ENCODE measurements around the gene RSPH3. TPM values are rescaled to one million over a fixed set of nuclear protein-coding genes. Genes with fewer than 3 reads are reported as not detected.
"Not testable (repeated sequence)": the region's sequence is repeated elsewhere in the genome, so short reads cannot be mapped to it uniquely, and the experiment has no call there.

RSPH3 gene
- total and polyA plus RNA-seq, 4 donors, result 4.4 to 16.8 (median 9.7) TPM

DNA sequence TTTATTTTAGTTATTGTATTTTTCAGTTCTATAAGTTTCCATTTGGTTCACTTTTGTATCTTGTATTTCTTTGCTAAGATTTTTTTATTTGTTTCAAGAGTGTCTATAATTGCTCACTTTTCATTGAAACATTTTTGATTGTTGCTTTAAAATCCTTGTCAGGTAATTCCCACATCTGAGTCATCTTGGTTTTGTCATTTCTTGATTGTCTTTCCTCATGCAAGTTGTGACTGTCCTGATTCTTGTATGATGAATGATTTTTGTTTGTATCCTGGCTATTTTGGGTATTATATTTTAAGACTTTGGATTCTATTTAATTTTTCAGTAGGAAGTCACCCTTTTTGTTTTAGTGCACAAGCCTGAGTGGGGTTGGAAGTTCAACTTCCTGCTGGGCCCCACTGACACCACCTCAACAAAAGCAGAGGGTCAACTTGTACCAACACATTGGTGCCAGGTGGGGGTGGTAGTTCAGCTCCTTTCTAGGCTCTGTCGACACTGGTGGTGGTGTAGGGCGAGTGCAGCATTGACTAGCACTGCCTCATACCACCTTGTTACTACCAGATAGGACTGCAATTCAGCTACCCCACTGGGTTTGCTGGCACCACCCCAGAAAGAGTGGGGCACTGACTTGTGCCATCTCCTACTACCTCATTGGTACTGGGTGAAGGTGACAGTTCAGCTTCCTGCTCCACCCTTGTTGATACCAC, 8.8 kb downstream of the RSPH3 start:
- Histone ChIP-seq H3K4me1 (ENCODE audit: control insufficient read depth in 5 of 5, insufficient read depth in 5 of 5, low read length in 5 of 5) (no peaks in the 10 kb centered on the region), H3K36me3 (ENCODE audit: control insufficient read depth in 4 of 4, insufficient read depth in 4 of 4, low read length in 4 of 4) (peaks cover 0 to 8% (median 2%) of the 10 kb centered on the region in 4 donors), H3K9ac (ENCODE audit: insufficient read depth in 1 of 2, low read length in 2 of 2) (no peak overlapping the region), H3K27ac (ENCODE audit: low read depth in 1 of 2, low read length in 1 of 2) (no peak overlapping the region), H3K27me3 (ENCODE audit: control insufficient read depth in 3 of 3, insufficient read depth in 3 of 3, low read length in 2 of 3) (no peaks in the 10 kb centered on the region), H3K9me3 (ENCODE audit: control insufficient read depth in 4 of 4, insufficient read depth in 3 of 4, low read length in 3 of 4) (peaks cover 0 to 4% (median 0%) of the 10 kb centered on the region in 4 donors), H3K4me3 (no peak overlapping the region)
- TF ChIP-seq, protein P1, sequence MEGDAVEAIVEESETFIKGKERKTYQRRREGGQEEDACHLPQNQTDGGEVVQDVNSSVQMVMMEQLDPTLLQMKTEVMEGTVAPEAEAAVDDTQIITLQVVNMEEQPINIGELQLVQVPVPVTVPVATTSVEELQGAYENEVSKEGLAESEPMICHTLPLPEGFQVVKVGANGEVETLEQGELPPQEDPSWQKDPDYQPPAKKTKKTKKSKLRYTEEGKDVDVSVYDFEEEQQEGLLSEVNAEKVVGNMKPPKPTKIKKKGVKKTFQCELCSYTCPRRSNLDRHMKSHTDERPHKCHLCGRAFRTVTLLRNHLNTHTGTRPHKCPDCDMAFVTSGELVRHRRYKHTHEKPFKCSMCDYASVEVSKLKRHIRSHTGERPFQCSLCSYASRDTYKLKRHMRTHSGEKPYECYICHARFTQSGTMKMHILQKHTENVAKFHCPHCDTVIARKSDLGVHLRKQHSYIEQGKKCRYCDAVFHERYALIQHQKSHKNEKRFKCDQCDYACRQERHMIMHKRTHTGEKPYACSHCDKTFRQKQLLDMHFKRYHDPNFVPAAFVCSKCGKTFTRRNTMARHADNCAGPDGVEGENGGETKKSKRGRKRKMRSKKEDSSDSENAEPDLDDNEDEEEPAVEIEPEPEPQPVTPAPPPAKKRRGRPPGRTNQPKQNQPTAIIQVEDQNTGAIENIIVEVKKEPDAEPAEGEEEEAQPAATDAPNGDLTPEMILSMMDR (IDR thresholded peaks at IDR 0.05; ENCODE audit: control extremely low read depth, extremely low read depth), result no peak
- WGBS, 2 donors, result 93 to 96% methylated on average over 2 of the region's 2 CpGs
- DNase-seq (no peak), ATAC-seq (ENCODE audit: insufficient read depth, low FRiP score) (no peak)

DNA sequence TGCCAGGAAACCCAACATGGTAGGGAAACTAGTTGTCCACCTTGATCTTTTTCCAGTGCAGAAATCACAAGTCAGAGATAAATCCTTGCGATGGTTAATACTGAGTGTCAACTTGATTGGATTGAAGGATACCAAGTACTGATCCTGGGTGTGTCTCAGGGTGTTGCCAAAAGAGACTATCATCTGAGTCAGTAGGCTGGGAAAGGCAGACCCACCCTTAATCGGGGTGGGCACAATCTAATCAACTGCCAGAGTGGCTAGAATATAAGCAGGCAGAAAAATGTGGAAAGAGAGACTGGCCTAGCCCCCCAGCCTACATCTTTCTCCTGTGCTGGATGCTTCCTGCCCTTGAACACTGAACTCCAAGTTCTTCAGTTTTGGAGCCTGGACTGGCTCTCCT, 10.3 kb downstream of the RSPH3 start:
- not testable (repeated sequence) for DNase-seq; H3K27me3 ChIP-seq (ENCODE audit: control insufficient read depth in 3 of 3, insufficient read depth in 3 of 3, low read length in 2 of 3); H3K4me1 ChIP-seq (ENCODE audit: control insufficient read depth in 5 of 5, insufficient read depth in 5 of 5, low read length in 5 of 5); H3K36me3 ChIP-seq (ENCODE audit: control insufficient read depth in 4 of 4, insufficient read depth in 4 of 4, low read length in 4 of 4); H3K9ac ChIP-seq (ENCODE audit: insufficient read depth in 1 of 2, low read length in 2 of 2); H3K9me3 ChIP-seq (ENCODE audit: control insufficient read depth in 4 of 4, insufficient read depth in 3 of 4, low read length in 3 of 4); H3K4me3 ChIP-seq; H3K27ac ChIP-seq (ENCODE audit: low read depth in 1 of 2, low read length in 1 of 2); ATAC-seq (ENCODE audit: insufficient read depth, low FRiP score)
- 98 to 100% methylated on average over 2 of the region's 2 CpGs for WGBS, 2 donors

DNA sequence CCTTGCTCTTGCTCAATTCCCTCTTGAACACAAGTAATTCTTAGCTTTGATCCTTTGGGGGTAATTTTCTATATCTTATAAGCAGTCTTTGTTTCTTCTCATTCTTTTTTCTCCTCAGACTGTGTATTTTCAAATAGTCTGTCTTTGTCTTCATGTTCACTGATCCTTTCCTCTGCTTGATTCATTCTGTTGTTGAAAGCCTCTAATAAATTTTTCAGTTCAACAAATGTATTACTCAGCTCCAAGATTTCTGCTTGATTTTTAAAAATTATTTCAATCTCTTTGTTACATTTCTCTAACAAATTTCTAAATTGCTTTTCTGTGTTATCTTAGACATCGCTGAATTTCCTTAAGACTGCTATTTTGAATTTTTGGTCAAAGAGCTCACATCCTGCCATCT, 11.5 kb downstream of the RSPH3 start:
- Histone ChIP-seq H3K27ac (ENCODE audit: low read depth in 1 of 2, low read length in 1 of 2) (no peak overlapping the region), H3K4me3 (no peak overlapping the region), H3K27me3 (ENCODE audit: control insufficient read depth in 3 of 3, insufficient read depth in 3 of 3, low read length in 2 of 3) (no peaks in the 10 kb centered on the region), H3K4me1 (ENCODE audit: control insufficient read depth in 5 of 5, insufficient read depth in 5 of 5, low read length in 5 of 5) (no peaks in the 10 kb centered on the region), H3K9me3 (ENCODE audit: control insufficient read depth in 4 of 4, insufficient read depth in 3 of 4, low read length in 3 of 4) (peaks cover 0 to 4% (median 0%) of the 10 kb centered on the region in 4 donors), H3K9ac (ENCODE audit: insufficient read depth in 1 of 2, low read length in 2 of 2) (no peak overlapping the region), H3K36me3 (ENCODE audit: control insufficient read depth in 4 of 4, insufficient read depth in 4 of 4, low read length in 4 of 4) (peaks cover 0 to 5% (median 2%) of the 10 kb centered on the region in 4 donors)
- 96 to 98% methylated on average over 1 of the region's 1 CpG for WGBS, 2 donors
- DNase-seq (no peak), ATAC-seq (ENCODE audit: insufficient read depth, low FRiP score) (no peak)
- TF ChIP-seq, protein P1 (IDR thresholded peaks at IDR 0.05; ENCODE audit: control extremely low read depth, extremely low read depth), result no peak

DNA sequence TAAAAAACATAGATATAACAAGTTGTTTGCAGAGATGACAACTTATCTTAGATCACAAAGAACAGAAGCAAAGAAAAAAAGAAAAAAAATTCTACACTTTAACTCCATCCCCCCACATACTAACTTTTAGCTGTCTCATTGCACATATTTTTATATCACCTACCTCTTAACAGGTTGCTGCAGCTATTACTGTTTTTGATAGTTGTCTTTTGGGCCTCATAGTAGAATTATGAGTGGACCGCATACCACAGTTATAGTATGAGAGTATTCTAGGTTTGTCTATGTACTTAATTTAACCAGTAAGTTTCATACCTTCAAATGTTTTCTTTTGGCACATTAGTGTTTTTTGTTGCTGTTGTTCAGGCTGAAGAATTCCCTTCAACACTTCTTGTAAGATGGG, 12.3 kb downstream of the RSPH3 start:
- H3K9ac ChIP-seq (ENCODE audit: insufficient read depth in 1 of 2, low read length in 2 of 2), result no peak overlapping the region
- H3K27ac ChIP-seq (ENCODE audit: low read depth in 1 of 2, low read length in 1 of 2), result no peak overlapping the region
- H3K4me1 ChIP-seq (ENCODE audit: control insufficient read depth in 5 of 5, insufficient read depth in 5 of 5, low read length in 5 of 5), result no peaks in the 10 kb centered on the region
- ATAC-seq (ENCODE audit: insufficient read depth, low FRiP score) (no peak), DNase-seq (no peak)
- H3K4me3 ChIP-seq, result no peak overlapping the region
- peaks cover 0 to 4% (median 0%) of the 10 kb centered on the region in 4 donors for H3K9me3 ChIP-seq (ENCODE audit: control insufficient read depth in 4 of 4, insufficient read depth in 3 of 4, low read length in 3 of 4)
- H3K36me3 ChIP-seq (ENCODE audit: control insufficient read depth in 4 of 4, insufficient read depth in 4 of 4, low read length in 4 of 4), result peaks cover 0 to 5% (median 2%) of the 10 kb centered on the region in 4 donors
- 85 to 93% methylated on average over 1 of the region's 1 CpG for WGBS, 2 donors
- no peaks in the 10 kb centered on the region for H3K27me3 ChIP-seq (ENCODE audit: control insufficient read depth in 3 of 3, insufficient read depth in 3 of 3, low read length in 2 of 3)
- TF ChIP-seq, protein P1 (IDR thresholded peaks at IDR 0.05; ENCODE audit: control extremely low read depth, extremely low read depth), result no peak
